ENCODE results near the gene CDPF1.

GRCh38 chr22:46209262-46209661, 40.8 kb downstream of the CDPF1 start:
- no peak for TF ChIP-seq CTCF (IDR thresholded peaks at IDR 0.05)
- TF ChIP-seq POLR2A (IDR thresholded peaks at IDR 0.05), result no peak
